GM18861 (cell line): ENCODE data around the gene KIF25.

Experiments used
- ATAC-seq: cut with Tn5 transposase; IDR thresholded peaks from one replicate; pipeline ENCODE4 v1.9.1; 2021; ENCODE audit not compliant: unreplicated experiment

The KIF25 gene

DNA sequence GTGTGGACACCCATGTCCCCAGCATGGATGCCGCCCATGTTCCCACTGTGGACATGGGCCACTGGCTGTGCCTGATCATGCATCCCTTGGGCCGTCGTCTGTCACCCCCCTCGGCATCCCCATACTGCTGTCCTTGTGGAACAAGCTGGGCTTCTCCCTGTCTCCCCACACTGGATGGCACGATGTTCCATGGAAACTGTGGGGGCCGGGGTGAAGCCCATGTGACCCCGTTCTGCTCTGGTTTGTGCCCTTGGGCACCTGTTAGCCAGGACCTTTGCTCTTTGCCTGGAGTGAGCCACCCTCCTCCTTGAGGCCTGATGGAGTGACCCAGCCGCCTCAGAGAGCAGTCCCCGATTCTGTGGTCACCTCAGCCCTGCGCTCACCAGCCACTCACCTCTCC lies 89.1 kb downstream of the KIF25 start:
- ATAC-seq, result no peak

DNA sequence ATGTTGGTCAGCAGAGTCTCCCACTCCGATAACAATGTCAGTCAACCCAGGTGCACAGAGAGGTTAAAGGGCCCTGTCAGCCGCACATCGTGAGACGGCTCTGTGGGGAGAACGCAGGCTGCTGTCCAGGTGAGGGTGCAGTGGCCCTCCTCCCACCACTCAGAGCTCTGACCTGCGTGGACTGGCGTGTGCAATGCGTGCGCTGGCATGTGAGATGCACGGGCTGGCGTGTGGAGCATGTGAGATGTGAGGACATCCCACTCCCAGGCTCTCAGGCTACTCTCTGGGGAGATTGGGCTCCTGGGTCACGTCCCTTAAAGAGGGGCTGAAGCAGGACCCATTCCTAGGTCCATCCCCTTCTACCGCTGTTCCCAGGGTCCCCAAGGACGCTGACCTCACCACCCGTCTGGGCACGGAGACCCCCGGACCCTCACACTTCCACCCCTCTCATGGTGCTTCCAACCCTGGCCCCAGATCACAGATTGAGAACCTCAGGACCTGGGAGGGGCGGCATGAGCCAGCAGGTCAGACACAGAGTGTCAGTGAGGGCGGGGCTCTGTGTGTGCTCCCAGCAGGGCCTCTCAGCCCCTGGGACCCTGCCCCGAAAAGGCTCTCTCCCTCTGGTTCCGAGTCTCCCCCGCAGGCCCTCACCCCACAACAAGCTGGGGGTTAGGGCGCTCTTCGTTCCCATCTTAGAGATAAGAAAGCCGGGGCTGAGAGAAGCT lies 90.1 kb downstream of the KIF25 start:
- no peak for ATAC-seq

DNA sequence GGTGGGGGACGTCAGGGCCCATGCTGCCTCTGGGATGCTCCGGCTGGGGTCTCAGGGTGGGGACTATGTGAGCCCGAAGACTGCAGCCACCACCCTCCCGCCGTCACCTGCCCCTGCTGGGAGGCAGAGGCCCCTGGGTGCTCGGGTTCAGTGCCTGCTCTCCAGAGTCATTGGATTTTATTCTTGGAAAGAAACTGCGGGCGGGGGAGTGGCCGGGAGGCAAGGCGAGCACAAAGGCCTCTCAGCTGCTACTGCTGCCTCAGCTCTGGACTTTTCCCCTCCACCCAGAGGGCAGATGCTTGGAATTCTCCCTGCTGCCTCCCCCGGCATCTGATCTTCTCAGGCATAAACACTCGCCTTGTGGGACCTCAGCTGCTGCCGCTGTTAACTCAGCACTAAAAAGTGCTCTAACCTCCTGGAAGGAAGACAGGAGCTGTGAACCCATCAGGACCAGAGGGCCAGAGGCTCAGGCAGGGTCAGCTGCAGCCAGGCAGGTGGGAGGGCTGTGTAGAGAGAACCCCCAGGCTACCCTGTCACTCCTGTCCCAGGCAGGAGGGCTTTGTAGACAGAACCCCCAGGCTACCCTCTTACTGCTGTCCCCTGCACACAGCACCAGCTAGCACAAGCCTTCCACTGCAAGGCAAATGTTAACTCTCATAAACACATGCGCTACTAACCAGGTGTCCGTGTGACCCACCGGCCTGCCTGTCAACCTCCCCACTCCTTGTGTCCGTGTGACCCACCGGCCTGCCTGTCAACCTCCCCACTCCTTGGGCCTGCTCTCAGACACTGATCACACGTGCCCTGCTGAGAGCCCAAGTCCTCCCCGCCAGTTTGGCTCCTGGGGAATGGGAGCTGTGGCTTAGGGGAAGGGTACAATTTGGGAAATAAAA lies 90.9 kb downstream of the KIF25 start:
- no peak for ATAC-seq

- ATAC-seq, result no peak
Observed at GRCh38 chr6:168089186-168090063, 92.0 kb downstream of the KIF25 start.

DNA sequence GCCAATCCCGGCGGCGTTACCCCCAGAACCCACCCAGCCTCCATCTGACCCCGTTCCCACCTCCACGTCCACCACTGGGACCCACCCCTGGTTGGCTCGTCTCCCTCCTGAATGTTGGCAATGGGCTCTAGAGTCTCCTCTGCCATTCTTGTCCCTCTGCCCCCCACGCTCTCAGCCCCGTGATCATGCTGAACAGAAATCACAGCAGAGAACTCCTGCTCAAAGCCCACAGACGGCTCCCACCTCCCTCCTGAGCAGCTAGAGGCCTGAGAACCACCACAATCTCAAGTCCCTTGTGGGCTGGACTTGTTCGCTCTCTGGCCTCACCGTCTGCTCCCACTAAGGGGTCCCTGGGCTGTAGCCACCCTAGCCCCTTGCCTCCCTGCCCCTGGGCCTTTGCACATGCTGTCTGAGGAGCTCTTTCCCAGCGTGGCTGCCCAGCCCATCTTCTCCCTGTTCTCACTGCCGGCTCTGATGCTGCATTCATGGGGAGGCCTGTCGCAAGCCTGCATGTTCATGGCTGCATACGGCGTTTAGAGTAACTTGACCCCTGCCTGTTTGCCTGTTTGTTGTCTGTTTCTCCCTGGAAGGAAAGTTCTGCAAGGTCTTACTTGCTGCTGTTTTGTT lies 92.7 kb downstream of the KIF25 start:
- ATAC-seq, result no peak

GRCh38 chr6:168090706-168091105 lies 93.2 kb downstream of the KIF25 start:
- no peak for ATAC-seq

DNA sequence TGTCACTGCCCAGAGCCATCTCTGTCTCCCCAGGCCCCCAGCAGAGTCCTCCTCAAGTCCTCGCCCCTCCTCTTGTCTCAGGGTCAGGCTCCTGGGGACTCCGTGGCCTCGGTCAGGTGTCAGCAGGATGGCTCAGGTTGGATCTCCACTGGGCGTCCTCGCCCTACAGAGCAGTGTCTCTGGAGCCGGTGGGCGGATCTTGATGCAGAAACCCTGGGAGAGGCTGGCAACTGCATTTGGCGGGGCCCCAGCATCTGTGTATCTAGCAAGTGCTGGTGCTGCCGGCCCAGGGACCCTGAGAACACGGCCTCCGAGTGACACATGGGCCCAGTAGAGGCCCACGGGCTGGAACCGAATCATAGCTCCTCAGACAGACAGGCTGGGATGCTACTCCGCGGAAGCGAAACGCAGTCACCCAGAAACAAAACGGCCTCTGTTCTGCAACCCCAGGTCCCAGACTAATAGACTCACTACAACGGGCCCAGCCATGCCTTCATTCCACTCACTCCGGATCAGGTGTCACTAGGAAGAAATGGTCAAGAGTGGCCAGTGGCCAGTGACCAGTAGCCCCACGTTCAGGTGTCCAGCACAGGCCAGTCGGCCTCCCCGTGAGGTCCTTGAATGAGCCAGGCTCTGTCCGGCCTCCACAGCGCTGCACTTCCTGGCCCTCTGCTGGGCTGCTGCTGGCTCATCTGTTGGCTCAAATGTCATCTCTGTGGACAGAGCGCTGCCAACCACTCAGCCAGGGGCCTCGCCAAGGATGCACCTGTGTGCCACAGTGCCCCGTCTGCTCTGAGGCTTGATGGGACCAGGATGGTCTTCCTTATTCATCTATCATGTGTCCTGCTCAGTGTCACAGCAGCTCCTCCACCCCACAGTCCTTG lies 94.2 kb downstream of the KIF25 start:
- ATAC-seq, result no peak

DNA sequence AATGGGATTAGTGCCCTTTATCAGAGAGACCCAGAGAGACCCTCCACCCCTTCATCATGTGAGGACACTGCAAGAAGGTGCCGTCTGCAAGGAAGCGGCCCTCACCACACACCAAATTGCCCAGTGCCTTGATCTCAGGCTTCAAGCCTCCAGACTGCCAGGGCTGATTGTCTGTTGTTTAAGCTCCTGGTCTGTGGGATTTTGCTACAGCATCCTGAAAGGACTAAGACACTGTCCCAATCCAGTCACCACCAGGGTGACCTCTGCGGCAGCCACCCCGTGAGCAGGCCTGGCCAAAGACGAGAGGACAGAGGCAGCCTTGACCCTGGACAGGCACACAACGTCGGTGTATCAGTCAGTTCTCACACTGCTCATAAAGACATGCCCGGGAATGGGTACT lies 95.1 kb downstream of the KIF25 start:
- no peak for ATAC-seq

DNA sequence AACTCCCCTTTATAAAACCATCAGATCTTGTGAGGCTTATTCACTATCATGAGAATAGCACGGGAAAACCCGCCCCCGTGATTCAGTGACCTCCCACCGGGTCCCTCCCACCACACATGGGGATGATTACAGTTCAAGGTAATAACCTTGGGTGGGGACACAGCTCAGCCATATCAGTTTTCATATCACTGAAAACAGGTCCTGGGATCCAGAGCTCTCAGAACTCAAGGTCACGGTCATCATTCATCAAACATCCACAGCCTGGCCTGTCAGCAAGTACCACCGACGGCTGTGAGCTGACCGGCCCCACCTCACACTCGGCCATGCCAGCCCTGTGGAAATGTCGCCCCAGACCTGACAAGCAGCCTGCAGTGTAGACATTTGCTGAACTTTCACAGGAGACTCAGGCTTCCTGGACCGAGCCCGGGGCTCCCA lies 95.6 kb downstream of the KIF25 start:
- ATAC-seq, result no peak

DNA sequence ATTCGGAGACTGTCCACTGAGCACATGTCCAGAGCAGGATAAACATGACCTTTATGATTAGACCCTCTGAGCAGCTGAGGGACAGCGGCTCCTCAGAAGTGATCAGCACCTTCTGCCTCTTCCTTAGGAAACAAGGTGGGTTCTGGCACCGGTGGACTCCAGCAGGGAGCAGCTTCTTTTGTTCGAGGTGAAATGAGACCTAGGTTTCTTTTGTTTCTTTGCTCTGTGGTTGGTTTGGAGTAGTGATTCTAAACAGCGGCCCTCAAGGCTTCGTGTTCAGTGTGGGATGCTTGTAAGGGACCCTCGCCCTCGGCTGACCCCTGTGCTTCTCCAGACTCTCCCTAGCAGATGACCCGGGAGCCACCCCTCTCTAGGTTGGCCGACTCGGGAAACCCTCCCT lies 96.2 kb downstream of the KIF25 start:
- no peak for ATAC-seq
